ENCODE measurements around the gene RREB1.

DNA sequence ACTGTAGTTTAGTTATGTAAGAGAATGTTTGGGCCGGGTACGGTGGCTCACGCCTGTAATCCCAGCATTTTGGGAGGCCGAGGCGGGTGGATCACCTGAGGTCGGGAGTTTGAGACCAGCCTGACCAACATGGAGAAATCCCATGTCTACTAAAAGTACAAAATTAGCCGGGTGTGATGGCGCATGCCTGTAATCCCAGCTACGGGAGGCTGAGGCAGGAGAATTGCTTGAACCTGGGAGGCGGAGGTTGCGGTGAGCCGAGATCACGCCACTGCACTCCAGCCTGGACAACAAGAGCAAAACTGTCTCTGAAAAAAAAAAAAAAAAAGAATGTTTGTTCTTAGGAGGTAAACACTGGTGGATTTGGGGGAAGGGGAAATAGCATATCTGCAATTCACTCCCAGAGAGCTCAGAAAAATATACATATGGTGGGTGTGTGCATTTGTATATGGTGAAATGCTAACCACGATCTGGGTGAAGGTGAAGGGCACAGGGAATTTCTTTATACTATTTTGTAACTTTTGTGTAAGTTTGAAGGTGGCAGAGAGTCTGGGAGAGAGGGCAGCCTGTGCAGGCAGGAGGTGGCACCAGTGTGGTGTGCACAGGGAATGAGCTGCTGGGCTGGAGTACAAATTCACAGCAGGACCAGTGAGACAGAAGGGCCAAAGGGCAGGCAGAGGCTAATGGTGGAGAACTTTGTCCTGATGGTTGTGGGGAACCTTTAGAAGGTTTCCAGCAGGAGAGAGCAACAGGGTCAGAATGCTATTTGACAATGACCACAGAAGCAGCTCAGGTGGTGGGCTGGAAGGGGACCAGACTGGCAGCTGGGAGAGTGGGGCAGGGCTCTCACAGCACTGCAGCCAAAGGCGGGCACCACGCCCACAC is 162.8 kb downstream of the RREB1 start:
- TF ChIP-seq, protein P1, sequence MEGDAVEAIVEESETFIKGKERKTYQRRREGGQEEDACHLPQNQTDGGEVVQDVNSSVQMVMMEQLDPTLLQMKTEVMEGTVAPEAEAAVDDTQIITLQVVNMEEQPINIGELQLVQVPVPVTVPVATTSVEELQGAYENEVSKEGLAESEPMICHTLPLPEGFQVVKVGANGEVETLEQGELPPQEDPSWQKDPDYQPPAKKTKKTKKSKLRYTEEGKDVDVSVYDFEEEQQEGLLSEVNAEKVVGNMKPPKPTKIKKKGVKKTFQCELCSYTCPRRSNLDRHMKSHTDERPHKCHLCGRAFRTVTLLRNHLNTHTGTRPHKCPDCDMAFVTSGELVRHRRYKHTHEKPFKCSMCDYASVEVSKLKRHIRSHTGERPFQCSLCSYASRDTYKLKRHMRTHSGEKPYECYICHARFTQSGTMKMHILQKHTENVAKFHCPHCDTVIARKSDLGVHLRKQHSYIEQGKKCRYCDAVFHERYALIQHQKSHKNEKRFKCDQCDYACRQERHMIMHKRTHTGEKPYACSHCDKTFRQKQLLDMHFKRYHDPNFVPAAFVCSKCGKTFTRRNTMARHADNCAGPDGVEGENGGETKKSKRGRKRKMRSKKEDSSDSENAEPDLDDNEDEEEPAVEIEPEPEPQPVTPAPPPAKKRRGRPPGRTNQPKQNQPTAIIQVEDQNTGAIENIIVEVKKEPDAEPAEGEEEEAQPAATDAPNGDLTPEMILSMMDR (IDR thresholded peaks at IDR 0.05), result no peak
- TF ChIP-seq POLR2A (IDR thresholded peaks at IDR 0.05), result no peak

Data from testis (tissue), 2 donors.